DND-41 (cell line): ENCODE measurements around the gene MRPS27.
A peak's percentile ranks its signal among the peaks of the same experiment; 100 is the strongest.

Experiments used
- ATAC-seq: fragments of 200-7000 bp; cut with Tn5 transposase; 3 replicates; pipeline ENCODE4 v1.9.1; 2021; ENCODE audit warnings: low read depth; ENCODE audit not compliant: insufficient read depth
- DNase-seq: peaks from one replicate; pipeline ENCODE4 v3.0.0-alpha.2; 2020
- H2AFZ ChIP-seq: 2 replicates; pipeline ENCODE4 v1.6.0; 2012; ENCODE audit warnings: low read depth, low read length
- H3K27ac ChIP-seq: 2 replicates; pipeline ENCODE4 v1.5.1; 2012; ENCODE audit warnings: low read length, inconsistent platforms
- H3K27me3 ChIP-seq: fragments of 200-600 bp; sonication (generic); 2 replicates; pipeline ENCODE4 v1.6.0; 2012; ENCODE audit warnings: low read length, mild to moderate bottlenecking, inconsistent platforms; ENCODE audit not compliant: insufficient read depth, poor library complexity
- H3K36me3 ChIP-seq: 2 replicates; pipeline ENCODE4 v1.5.1; 2012; ENCODE audit warnings: low read length, inconsistent platforms; ENCODE audit not compliant: insufficient read depth
- H3K4me1 ChIP-seq: 2 replicates; pipeline ENCODE4 v1.5.1; 2012; ENCODE audit warnings: mild to moderate bottlenecking, low read length; ENCODE audit not compliant: insufficient read depth
- H3K4me2 ChIP-seq: 2 replicates; pipeline ENCODE4 v1.6.0; 2012; ENCODE audit warnings: mild to moderate bottlenecking, moderate library complexity, low read length, inconsistent platforms; ENCODE audit not compliant: insufficient read depth
- H3K4me3 ChIP-seq, 2 experiments: fragments of 200-600 bp in 1 of 2; shearing (Covaris generic) in 1 of 2; 2 replicates each; pipeline ENCODE4 v1.5.1; 2012 to 2016; ENCODE audit warnings: inconsistent platforms in 2 of 2, low read length in 2 of 2, mild to moderate bottlenecking in 2 of 2, low read depth in 1 of 2, moderate library complexity in 1 of 2
- H3K79me2 ChIP-seq: 2 replicates; pipeline ENCODE4 v1.6.0; 2012; ENCODE audit warnings: low read length, inconsistent platforms; ENCODE audit not compliant: insufficient read depth
- H3K9ac ChIP-seq: 2 replicates; pipeline ENCODE4 v1.6.0; 2012; ENCODE audit warnings: low read depth, mild to moderate bottlenecking, inconsistent platforms, low read length, moderate library complexity
- H3K9me3 ChIP-seq: 2 replicates; pipeline ENCODE4 v1.5.1; 2012; ENCODE audit warnings: low read length, moderate library complexity, mild to moderate bottlenecking, inconsistent platforms; ENCODE audit not compliant: insufficient read depth, severe bottlenecking
- H4K20me1 ChIP-seq: 2 replicates; pipeline ENCODE4 v1.6.0; 2012; ENCODE audit warnings: low read length; ENCODE audit not compliant: insufficient read depth
- CTCF ChIP-seq: IDR thresholded peaks from 2 replicates; pipeline ENCODE4 v1.5.1; 2012; ENCODE audit warnings: borderline replicate concordance, low read length, moderate library complexity, mild to moderate bottlenecking; ENCODE audit not compliant: poor library complexity, severe bottlenecking; ENCODE audit errors: extremely low read depth
- EZH2 ChIP-seq: IDR thresholded peaks from 3 replicates; pipeline ENCODE4 v1.6.1; 2012; ENCODE audit warnings: borderline replicate concordance, low read depth, mild to moderate bottlenecking, moderate library complexity, low read length, inconsistent platforms; ENCODE audit not compliant: severe bottlenecking

The MRPS27 gene

DNA sequence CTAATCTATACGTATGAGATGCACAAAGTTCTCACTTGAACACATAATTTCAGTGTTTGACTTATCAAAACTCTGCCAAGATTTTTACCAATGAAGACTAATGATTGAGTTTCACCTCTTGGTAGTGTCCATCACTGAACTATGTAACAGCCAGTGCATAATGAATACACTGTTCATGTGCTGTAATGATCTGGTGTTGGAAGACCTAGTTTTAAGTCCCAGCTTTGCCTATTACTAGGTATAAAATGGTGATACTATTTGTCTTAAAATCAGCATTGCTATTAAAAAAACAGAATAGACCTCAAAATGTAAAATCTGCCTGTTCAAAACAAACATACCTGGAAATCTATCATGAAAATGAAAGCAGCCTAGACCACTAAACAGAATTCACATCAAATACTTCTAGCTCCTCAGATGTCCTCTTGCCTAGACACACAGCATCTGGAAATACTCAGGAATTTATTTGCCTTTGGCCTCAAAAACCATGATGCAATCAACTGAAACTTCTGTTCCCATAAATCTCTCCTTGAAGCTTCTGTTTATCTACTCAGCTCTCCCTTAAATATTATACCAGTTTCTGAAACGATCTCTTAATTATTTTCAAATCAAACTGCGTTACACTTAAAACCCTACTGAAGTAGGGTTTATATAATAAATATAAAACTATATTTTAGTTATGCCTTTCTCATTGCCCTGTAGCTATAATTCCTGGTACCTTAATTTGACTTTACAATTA lies 38.1 kb downstream of the MRPS27 start:
- Histone ChIP-seq H3K4me1 (no peaks in the 10 kb centered on the region), H4K20me1 (peaks cover 2% of the 10 kb centered on the region; the same call in 1 of the 2 replicates), H3K9ac (no peak overlapping the region), H3K27me3 (no peaks in the 10 kb centered on the region), H3K4me3 (no peak overlapping the region), H3K79me2 (no peaks in the 10 kb centered on the region), H3K4me2 (no peak overlapping the region), H3K36me3 (peaks cover 45% of the 10 kb centered on the region), H3K27ac (no peak overlapping the region), H3K9me3 (no peaks in the 10 kb centered on the region), H2AFZ (no peak overlapping the region)
- DNase-seq (no peak), ATAC-seq (no peak)
- TF ChIP-seq EZH2 (no peak), CTCF (no peak)

DNA sequence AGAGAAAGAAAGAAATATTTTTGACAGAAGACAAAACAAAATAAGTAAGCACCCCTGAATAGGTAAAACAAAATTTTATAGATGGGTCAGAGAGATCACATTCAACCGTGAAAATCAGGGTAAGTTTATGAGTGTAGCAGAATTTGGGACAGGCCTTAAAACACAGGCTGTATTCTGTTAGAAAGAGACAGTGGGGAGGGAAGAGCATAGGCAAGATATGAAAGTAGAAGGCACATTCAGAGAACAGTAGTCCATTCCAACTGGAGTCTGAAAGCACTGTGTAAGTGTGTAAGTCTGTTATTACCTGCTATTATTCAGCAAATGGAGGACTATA lies 38.6 kb downstream of the MRPS27 start:
- no peak overlapping the region for H3K27ac ChIP-seq
- H3K27me3 ChIP-seq = no peaks in the 10 kb centered on the region
- no peak overlapping the region for H2AFZ ChIP-seq
- peaks cover 45% of the 10 kb centered on the region for H3K36me3 ChIP-seq
- no peak for ATAC-seq
- DNase-seq = no peak
- TF ChIP-seq CTCF = no peak
- no peak for TF ChIP-seq EZH2
- H3K9me3 ChIP-seq = no peaks in the 10 kb centered on the region
- no peak overlapping the region for H3K9ac ChIP-seq
- H3K4me3 ChIP-seq = no peak overlapping the region
- no peak overlapping the region for H3K4me2 ChIP-seq
- no peaks in the 10 kb centered on the region for H3K4me1 ChIP-seq
- peaks cover 2% of the 10 kb centered on the region; the same call in 1 of the 2 replicates for H4K20me1 ChIP-seq
- H3K79me2 ChIP-seq = no peaks in the 10 kb centered on the region; the same call in 1 of the 2 replicates

DNA sequence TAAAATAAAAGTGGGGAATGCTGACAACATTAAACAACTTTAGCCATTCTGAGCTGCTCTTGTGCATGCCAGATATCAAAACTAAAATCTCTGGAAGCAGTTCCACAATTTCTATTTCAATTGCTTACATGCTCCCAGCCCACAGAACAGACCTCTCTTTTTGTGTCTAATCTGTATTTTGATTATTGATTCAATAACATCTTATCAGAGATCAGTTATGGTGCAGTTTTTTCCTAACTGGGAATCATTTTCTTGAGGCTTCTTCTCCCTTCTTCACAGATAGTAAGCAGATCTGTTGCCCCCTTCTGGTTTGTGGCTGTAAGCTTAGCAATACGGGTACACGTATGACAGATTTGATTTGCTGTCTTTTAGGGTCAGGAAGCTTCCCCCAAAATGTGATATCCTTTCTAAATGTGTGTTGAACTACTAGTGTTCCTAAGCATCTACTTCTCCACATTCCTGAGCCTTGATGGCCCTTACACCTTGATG lies 39.4 kb downstream of the MRPS27 start:
- no peak overlapping the region for H3K9ac ChIP-seq

More for the DNA sequence above, 39.4 kb downstream of the MRPS27 start:
- Histone ChIP-seq H4K20me1 (peaks cover 2% of the 10 kb centered on the region; the same call in 1 of the 2 replicates), H3K27ac (no peak overlapping the region), H3K79me2 (no peaks in the 10 kb centered on the region; the same call in 1 of the 2 replicates), H3K27me3 (no peaks in the 10 kb centered on the region), H3K4me2 (no peak overlapping the region), H3K9me3 (no peaks in the 10 kb centered on the region), H2AFZ (no peak overlapping the region), H3K4me1 (no peaks in the 10 kb centered on the region), H3K36me3 (peaks cover 41% of the 10 kb centered on the region; the same call in 1 of the 2 replicates), H3K4me3 (no peak overlapping the region)
- TF ChIP-seq CTCF (peak; percentile 42), EZH2 (no peak)
- DNase-seq = no peak
- ATAC-seq = peak; percentile 50; the same call in 1 of the 3 replicates
